IPS-NIHi7 (cell line): Measurements from ENCODE around the gene LEMD2.

Experiments
- DNase-seq: peaks from one replicate; pipeline ENCODE4 v3.0.0; 2012; ENCODE audit warnings: mixed read lengths; ENCODE audit errors: extremely low spot score

The LEMD2 gene

GRCh38 chr6:33794910-33795623 is 6.1 kb upstream of the LEMD2 start:
- DNase-seq, result peak; percentile 57

DNA sequence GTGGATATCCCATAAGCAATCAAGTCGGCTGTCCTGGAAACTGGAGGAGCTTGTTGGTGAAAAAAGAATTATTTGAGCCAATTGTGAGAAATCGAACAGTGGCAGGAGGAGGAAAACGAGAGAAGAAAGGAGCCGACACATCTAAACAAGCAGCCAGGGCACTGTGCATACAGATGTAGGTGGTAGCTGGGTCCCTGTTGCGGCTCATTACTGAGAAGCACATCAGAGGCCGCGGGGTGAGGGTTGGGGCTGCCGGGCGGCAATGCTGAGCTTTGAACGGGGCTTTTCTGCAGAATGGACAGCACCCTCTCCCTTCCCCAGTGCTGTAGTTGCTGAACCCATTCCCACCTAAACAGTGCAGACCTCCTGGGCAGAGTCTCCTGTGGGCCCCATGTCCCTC is 4.1 kb upstream of the LEMD2 start:
- no peak for DNase-seq

DNA sequence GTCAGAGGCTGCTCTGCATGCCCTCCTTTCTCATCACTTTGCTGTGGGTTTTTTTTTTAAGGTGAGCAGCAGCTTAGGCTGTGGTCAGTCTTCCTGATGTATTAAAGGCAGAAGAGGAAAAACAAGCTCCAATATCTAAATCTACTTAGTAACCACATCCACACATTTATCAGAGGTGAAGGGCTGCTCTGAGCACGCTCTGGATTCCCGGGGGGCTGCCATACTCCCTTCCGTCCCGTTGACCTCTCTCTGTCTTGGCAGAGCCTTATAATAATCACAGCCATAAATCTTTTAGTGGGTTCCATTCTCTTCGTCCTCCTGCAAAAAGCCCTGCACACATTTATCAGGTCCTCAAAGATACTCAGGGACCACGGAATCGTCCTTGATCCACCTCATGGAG is 2.7 kb upstream of the LEMD2 start:
- DNase-seq, result no peak

GRCh38 chr6:33790910-33791309 is 2.0 kb upstream of the LEMD2 start:
- no peak for DNase-seq

- DNase-seq, result no peak
Observed at GRCh38 chr6:33790379-33790778, 1.4 kb upstream of the LEMD2 start.

GRCh38 chr6:33789550-33789895 is 593 bp upstream of the LEMD2 start:
- no peak for DNase-seq

DNA sequence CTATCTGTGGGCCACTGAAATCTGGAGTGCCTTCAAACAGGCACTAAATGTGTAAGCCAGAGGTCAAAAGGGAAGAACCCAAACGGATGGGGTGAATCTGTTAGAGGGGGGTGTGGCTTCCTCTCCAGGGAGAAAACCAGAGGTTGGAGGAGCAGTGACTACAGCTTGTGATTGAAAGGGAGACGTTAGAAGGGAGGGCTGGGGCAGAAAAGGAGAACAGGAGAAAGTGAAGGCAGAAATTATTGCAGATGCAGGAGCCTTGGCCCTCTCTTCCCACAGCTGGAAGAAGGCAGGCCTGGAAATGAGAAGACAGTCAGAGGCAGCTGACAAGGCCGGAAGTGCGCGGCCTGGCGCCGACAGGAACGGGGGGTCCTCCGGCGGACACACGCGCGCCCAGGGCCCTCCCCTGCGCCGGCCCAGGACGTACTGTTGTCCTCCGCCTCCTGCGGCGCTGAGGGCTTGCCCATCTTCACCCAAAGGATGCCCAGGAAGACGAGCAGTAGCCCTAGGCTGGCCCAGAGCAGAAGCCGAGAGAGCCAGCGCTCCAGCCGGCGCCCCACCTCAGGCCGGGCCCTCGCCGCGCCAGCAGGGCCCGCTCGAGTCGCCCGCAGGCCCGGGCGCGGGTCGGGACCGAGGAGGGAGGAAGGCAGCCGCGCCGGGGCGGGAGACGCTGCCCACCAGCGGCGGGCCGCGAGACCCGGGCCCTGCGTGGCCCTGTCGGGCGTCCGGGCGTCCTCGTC is 806 bp downstream of the LEMD2 start:
- peak; percentile 59 for DNase-seq

GRCh38 chr6:33787346-33787953 is 1.5 kb downstream of the LEMD2 start:
- no peak for DNase-seq

DNA sequence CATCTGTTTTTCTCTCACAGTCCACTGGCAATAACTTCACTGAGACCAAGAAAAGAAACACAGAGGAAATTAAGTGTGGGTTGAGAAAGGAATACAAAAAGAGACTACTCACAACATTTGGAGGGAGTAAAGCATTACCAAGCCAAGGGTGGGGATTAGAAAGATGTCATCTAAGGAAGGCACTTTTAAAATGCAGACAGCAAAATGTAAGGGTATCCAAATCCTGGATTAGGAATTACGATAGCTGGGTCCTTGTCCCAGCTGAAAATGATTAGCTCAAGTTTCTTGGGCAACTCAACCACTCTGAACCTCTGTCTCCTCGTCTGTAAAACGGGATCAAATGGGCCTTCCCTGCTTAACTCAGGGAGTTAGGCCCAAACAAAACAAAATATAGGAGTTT is 2.2 kb downstream of the LEMD2 start:
- no peak for DNase-seq

DNA sequence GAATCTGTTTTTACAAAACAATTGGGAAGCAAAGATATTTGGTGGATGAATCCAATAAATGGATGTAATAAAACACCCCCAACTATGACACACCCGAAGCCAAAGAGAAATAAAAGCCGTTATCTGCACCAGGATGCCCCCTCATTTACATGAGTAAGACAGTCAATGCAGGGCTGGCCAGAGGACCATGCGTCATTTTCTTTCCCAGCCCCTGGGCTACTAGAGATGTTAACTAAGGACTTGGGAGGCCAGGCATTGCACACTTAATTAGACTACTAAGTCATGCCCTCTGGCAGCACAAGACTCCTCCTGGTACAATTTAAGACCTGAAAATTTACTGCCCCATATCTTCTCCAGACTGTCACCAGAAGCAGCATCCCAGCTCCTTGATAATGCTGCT is 3.2 kb downstream of the LEMD2 start:
- DNase-seq, result no peak

DNA sequence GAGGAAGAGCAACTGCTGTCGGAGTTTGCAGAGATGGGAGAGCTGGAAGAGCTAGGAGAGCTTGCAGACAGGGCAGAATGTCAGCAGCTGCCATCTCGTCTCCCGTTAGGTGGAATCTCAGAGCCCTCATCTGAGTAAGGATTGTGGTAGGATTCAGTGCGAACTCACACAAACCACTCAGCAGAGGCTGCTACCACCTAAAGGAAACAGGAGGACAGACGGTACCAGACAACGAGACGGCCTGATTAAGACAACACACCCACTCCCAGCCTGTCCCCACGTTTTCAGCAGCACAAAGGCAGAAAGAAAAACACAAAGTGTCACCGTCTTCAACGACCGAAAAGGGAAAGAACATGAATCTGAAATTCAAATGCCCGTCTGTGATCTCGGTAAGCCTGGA is 4.1 kb downstream of the LEMD2 start:
- DNase-seq, result no peak

DNA sequence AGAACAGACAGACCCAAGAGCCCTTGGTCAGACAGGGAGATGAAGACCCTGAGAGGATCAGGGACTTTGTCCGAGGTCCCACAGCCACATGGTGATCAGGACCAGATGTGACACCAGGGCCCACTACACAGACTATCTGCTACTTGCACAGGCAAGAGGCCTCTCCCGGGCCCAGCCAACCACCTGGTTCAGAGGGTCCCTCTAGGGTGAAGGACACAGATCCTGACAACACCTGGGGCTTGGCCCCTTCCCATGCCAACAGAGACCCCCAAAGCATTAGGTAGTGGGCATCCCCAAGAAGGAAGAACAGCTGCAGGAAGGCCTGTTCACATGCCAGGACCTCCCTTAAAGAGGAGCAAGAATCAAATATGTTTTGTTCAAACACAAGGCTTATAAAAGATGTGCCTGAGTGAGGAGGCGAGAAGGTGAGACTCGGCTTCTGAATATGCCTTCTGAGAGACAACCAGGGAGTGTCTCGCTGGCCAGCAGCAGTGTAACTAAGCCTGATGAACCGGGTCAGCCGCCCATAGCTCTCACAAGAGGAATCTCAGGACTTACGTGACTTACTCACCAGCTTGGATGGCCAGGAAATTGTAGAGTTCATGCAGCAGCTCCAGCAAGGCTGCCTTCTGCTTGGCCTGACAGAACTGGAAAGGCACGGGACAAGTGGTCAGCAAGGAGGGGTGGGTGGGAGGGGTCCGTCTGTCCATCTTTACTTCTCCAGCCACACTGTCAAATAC is 5.0 kb downstream of the LEMD2 start:
- no peak for DNase-seq

DNA sequence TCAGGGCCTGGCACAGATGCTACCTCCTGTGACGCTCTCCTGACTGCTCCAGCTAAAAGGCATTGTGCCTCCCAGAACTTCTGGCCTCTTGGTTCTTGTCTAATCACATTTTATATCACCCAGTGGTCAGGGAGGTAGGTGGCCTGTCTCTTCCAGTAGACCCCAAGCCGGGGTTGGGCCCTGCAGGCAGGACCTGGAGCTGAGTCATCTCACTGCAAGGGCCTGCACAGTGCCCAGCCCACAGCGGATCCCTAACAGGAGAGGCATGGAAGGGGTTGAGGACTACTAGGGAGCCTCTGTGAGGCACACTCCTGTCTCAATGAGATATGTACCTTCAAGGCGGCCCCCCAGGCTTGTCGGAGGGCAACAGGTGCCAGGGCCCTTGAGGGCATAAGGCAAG is 6.4 kb downstream of the LEMD2 start:
- DNase-seq, result no peak

DNA sequence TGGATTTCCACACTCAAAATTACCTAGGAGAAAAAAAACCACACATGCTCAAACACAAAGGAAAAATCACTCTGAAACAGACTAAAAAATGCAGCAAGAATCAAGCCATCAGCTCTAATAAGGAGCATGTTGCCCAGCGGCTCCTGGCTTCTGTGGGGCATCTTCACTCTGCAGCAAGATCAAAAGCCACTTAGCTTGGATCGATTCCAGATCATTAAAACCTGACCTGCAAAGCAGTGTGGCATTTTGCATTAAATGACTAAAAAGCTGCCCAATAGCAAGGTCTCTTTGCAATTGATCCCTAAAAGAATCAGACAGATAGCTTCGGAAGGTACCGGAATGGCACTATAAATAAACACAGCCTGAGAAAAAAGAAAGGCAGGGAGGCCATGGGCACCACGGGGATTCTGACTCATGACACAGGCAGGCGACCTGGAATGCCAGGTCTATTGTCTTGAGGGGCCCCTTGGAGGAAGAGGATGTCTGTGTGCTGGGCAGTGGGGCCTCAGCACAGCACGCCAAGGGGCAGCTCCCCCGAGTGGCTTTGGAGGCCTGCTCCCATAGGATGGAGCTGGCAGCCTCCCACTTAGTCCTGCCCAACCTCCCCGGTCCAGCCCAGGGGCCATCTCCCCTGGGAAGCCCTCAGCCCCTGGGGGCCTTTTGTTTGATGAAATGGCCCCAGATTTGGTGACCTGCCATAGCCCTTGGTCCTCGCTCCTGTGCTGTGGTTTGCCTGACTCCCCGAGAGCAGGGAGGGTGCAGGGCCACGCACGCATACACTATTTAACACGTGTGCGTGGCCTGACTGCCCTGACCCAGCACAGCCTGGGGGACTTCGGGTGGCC is 7.6 kb downstream of the LEMD2 start:
- DNase-seq, result peak; percentile 77

GRCh38 chr6:33779895-33780294 is 9.0 kb downstream of the LEMD2 start:
- DNase-seq, result no peak

DNA sequence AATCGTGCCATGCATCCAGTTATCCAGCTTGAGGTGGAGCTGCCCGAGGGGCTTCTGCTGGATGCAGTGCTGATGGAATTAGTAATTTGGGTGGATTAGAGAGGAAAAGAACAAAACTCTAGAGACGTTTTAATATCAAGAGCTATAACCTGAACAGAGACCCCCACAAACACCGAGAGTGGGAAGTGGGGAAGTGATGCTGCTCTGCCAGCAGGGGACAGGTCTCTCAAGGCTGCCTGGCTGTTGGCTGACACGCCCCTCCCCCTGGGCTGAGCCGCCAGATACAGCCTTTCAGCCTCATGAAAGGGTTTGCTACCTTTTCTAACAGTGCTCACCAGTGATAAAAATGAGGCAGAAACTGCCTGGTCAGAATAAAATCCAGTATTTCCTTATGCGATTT is 9.6 kb downstream of the LEMD2 start:
- DNase-seq, result peak; percentile 57

DNA sequence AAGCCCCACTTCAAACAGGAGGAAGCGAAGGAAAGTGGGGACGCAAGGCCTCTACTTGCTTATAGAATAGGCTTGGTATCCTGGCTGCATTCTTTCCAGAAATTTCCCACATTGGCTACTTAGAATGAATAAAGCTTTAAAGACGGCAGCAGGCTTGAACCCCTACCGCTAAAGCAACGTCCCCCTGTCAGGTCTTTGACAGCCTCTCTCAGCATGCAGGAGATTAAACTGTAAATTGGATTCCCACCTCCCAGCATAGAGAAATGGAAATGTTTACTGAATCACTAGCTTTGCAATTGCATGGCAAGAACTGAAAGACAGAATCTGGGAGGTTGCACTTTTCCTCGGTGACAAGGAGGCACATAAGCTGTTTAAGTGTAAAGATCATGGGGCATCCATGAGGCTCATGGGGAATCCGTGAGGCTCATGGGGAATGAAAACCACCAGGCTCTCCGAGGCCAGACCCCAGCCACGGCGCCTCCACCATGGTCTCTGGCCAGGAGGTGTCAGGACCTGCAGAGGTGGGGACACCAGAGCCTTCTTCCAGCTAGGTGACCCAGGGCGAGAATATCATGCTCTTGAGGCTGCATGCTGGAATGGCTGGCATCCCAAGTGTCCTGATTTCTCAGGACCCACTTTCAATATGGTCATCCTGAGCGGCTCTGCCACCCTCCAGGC is 10.3 kb downstream of the LEMD2 start:
- DNase-seq, result no peak

DNA sequence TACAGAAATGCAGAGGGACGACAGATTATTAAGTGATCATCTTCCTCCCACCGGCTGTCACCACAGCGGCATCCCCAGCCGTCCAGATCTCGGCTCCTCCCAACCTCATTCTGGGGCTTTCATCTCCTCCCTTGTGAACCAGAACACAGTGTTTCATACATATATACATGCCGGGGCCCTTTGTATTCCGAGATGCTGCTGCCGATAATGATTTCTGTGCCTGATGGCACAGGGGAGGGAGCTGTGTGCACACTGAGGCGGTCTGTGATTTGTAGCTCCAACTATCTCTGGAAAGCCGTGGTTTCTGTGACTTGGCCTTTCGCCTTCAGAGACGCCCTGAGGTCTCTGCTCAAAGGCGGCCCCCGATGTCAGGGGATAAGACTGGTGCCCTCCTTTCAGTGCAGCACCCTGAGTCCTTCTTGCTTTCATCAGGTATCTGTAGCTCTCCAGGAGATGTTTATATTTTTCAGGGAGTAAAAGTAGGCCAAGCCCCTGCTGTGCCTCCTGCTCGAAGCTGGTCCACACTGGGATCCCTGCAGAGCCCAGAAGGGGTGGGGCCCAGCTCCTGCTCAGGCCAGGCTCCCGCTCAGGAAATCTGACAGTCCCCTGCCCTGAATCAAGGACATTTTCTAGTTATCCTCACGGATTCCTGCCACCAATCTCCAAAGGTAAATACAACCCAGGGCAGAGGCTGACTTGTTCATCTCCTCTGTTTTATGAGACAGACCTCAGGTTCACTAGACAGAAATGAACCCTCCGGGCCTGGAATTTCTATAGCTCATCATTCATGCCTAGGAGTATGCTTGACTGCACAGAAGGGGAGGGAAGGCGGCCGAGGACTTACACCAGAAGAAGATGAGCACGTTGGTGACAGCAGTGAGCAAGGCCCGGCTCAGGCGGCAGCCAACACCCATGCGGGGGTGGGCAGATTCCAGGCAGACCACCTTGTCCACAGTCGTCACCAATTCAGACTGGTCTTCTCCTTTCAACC is 11.2 kb downstream of the LEMD2 start:
- no peak for DNase-seq

DNA sequence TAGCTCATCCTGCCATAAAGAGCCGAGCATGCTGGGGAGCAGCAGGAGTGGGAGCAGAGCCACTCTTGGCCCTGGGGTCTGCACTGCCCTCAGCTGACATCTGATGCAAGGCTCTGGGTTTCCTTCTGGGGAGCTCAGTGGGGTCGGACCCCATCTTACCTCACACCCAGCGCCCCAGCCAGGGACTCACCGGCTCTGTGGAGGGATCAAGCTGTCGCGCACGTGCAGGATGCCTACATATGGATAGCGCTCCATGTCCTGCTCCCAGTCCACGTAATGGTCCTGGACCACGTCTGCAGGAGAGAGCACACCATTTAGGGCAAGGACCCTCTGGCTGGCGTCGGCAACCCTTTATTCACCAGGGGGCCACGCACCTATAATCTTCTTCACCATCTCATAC is 12.2 kb downstream of the LEMD2 start:
- no peak for DNase-seq

DNA sequence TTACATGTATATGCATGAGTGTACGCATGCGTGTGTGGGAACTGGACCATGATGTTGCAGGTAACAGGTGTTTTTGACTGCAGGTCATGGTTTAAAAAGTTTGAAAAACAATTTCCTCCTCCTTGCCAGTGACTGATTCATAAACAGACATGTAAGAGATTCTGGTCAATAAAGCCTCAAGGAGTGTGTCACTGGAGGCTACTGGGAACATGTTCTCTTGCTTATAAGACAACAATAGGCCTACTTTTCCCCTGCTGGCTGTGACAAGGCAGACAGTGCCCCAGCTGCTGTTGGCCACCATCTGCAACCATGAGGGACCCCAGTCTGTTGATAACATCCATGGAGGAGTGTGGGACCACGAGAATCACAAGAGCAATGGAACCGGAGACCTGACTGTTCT is 12.7 kb downstream of the LEMD2 start:
- DNase-seq, result no peak
